Middle frontal gyrus (tissue), 1 donor: ENCODE results near the gene SKP2.

Source experiments
- DNase-seq: peaks from one replicate; pipeline ENCODE4 v3.0.0-alpha.2; 2015; ENCODE audit warnings: low spot score; ENCODE audit errors: extremely low spot score

The SKP2 gene

DNA sequence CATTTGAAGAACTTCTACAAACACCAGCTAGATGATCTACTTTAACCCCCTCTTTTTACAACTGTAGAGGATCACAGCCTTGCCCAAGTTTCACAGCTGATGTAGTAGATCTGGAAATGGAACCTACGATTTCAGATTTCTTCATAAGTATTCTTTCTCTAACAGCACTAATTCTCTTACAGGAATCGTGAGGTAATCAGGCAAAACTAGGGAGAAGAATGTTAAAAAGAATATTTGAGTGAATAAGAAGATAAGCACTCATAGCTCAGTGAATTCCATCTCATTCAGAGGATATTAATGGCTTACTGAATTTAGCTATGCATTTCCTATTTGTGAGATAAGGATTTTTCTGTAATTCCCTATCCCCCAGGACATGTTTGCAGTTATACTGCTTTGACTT lies 47.7 kb downstream of the SKP2 start:
- DNase-seq, result no peak

DNA sequence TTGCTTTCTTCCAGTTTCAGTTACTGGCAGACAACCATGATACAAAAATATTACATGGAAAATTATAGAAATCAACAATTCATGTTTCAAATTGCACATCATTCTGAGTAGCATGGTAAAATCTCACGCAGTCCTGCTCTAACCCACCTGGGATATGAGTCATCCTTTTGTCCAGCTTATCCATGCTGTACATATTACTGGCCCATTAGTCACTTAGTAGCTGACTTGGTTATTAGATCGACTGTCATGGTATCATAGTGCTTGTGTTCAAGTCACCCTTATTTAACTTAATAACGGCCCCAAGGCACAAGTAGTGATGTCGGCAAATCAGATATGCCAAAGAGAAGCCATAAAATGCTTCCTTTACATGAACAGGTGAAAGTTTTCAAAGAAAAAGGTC lies 48.6 kb downstream of the SKP2 start:
- no peak for DNase-seq

DNA sequence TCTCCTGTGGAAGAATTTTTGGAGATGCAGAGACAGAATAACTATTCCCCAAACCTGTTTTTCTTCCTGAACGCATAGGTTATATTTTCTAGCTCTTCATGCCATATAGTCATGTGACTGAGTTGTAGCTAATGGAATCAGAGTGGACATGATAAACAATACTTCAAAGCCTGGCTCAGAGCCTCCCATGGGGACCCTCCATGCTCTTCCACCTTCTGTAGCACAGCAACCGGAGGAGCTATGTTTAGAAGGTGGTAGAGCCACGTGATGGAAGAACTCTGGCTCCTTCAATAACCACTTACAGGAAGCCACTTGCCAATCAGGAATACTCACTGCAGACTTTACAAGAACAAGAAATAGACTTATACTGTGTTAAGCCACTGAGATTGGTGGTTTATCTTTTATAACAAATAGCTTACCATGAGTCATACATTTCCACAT lies 50.6 kb downstream of the SKP2 start:
- DNase-seq, result no peak

DNA sequence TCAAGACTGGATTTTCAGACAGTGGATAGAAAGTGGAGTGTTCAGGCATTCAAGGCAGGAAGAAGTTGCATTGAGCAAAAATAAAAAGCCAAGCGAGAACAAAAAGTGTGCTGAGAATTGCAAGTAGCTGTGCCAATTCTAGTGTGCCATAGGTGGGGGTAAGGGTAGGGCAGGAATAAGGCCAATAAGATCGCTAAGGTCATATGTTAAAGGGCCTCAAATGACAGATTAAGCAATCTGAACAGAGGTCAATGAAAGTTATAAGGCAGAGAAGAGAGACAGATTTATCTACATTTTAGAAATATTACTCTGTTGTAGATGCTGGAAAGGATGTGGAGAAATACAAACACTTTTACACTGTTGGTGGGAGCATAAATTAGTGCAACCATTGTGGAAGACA lies 53.4 kb downstream of the SKP2 start:
- DNase-seq, result no peak

DNA sequence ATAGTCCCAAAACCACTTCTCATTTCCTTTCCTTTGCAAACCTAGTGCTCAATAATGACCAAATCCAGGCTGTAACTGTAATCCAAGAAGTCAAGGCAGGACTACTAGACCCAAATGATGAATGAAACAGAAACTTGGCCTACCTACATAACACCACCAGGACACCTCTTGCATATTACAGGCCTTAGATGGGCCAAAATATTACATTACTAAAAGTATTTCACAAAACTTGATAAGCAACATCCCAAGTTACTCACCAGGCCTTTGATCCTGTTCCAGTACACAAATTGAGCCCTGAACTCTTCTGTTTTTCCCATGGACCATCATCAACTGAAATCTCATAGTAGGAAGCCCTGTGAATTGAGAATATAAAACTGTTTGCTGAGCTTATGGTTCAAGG lies 55.0 kb downstream of the SKP2 start:
- no peak for DNase-seq

DNA sequence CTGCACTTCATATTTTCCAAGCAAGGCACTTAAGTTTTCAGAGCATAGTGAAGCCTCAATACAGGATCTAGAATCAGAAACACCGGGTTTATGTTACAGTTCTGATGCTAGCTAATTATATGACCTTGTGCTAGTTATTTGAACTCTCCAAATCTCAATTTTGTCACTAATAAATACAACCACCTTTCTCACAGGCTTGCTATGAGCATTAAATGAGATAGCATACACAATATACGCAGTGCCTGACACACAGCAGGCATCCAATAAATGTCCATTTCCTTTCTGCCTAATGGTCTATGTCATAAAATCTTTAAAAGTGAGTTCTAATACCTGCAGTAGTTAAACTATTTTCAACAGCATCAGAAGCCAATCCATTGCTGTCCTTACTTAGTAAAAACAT lies 56.9 kb downstream of the SKP2 start:
- DNase-seq, result no peak

DNA sequence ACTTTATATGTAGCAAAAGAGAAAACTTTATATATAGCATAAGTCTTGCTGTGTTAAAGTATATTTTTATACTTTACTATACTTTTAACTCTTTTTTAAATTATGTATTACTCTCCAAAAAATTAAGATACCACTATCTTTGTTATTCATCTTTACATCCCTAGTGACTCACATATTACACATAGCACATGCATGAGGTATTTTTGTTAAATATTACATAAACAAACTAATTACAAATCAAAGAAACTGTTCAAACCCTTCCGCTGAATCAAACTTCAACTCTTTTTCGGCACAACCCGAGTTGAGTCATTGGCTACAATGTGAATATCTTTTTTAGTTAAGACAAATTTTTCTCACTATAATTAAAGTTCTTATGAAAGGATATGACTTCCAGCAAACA lies 57.8 kb downstream of the SKP2 start:
- no peak for DNase-seq

DNA sequence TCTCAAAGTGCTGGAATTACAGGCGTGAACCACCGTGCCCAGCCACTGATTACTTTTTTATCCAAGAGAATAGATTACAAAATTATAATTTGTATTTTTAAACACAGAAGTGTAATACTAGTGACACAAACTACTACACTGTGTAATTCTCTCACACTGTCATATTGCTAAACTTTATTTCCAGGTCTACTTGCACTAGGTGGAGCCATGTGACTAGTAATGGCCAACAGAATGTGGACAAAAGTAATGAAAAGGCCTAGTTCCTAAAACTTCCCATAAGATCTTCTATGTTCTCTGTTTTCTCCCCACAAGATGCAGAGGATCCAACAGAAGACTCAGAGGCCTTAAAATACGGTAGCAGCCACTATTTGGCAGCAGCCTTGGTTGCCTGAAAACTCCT lies 62.5 kb downstream of the SKP2 start:
- DNase-seq, result no peak

DNA sequence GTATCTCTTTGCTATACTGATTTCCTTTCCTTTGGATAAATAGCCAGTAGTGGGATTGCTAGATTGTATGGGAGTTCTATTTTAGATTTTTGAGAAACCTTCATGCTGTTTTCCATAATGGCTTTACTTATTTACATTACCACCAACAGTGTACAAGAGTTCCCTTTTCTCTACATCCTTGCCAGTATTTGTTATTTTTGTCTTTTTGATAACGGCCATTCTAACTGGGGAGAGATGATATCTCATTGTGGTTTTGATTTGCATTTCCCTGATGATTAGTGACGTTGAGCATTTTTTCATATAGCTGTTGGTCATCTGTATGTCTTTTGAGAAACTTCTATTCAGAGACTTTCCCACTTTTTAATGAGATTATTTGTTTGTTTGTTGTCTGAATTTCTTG lies 64.0 kb downstream of the SKP2 start:
- DNase-seq, result no peak

DNA sequence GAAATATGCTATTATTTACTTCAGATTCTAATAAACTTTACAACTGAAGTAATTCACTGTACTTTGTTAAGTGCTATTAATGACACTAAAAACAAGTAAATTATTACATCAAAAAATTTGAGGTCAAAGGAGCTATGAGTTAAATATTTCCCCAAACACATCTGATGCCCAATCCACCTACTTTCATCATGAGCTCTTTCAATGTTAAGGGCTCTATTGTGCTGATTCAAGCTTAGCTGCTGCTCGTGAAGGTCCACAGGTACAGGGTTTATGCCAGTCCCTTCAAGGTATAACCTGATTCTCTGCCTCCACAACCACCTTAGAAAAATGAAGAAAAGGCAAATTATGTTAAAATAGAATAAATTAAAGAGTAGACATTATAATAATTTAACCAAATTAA lies 65.7 kb downstream of the SKP2 start:
- no peak for DNase-seq

DNA sequence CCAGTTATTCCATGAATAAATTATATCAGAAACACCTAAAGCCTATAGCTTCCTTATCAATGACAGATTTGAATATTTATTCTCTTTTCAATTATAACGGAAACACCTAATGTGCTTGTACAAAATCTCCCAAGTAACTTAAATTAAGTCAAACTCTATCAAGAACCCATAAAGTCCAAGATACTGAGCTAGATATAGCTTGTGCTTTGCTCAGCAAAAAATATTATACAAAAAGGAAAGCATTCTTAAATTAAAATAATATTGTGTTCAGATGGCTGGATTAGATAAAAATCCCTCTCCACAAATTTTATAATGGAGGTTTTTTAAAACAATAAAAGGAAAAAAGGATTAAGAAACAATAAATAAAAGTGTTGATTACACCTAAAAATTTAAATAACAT lies 66.1 kb downstream of the SKP2 start:
- no peak for DNase-seq

DNA sequence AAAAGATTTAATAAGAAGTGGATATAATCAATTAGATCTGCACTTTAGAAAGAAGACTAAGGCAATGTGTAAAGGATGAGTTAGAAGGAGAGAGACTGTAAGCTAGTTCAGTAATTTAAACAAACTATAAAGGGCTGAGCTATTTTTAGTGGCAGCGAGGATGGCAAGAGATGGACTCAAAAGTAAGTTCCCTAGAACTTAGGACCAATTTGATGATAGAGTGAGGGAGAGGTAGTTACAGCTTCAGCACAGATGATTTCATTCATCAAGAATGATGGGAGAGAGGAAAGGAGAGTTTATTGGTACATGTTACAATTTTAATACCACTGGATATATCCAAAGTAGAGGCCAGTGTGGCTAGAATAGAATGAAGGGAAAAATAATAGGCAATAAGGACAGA lies 70.7 kb downstream of the SKP2 start:
- no peak for DNase-seq

DNA sequence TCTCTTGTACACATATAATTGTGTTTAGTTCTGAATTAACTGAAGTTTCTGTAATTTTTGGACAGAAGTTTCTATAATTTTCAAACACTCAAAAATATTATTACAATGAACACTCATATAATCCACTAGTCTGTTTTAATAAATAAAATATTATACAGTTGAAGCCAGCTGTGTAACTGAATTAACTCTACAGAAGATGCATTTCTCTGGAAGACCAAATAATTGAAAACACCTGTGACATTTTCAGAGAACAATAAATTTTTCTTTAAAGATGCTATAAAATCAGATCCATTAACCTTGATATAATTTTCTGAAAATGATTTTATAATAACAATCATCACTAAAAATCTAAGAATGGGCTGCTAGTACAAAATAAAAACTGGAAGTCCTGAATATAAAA lies 75.1 kb downstream of the SKP2 start:
- DNase-seq, result no peak

DNA sequence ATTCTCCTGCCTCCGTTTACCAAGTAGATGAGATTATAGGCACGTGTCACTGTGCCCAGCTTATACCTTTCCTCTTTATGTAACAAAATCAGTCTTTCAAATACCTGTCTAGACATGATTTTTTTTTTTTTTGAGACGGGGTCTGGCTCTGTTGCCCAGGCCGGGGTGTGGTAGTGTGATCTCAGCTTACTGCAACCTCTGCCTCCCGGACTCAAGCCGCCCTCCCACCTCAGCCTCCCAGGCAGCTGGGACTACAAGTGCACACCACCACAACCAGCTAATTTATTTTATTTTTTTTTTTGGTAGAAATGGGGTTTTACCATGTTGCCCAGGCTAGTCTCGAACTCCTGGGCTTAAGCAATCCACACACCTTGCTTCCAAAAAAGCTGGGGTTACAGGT lies 76.6 kb downstream of the SKP2 start:
- no peak for DNase-seq

DNA sequence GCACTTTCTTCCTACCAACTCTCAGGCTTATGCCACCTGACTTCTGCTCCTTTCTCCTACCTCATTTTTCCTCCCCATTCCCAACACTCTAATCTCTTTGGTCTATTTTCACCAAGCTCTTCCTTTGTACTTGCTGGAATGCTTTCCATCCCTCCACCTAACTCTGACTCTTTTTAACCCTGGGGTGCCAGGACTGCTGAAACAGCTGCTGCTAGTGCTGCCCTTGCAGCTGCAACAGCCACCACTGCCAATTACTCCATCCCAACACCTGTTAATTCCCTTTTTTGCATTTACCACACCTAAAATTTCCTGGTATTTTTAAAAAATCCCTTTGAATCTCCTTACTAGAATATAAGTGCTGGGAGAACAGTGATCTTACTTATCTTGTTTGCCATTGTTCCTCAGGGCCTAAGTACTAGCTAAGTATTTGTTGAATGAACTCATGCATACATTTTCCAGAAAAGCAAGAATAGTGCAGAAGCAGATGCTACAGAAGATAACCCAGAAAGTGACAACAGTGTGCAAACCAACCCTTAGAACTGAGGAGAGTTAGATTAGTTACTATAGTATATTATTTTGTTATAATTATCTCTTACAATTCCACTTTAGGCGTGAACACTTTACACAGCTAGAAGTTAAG lies 78.4 kb downstream of the SKP2 start:
- no peak for DNase-seq

DNA sequence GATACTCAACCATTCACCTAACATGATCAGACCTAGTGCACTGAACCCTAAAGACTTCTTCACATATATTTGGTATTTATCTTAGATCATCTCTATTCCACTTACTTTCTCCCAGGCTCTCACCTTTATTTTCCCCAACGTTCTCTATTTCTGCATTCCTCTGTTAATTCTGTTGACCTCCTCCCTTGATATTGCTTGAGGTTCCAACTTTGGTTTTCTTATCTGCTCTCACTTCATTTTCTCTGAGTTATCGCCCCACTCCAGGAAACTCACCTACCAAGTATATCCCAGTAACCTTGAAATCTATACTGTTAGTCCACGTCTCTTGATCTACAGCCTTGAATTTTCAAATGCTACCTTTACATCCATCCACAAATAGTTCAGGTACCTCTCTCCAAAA lies 80.6 kb downstream of the SKP2 start:
- DNase-seq, result no peak
